Mucosa of descending colon (tissue), 3 donors: ENCODE data around the gene DESI1. TPM values are rescaled to one million over a fixed set of nuclear protein-coding genes. Genes with fewer than 3 reads are reported as not detected.
"Not testable (repeated sequence)": the region's sequence is repeated elsewhere in the genome, so short reads cannot be mapped to it uniquely, and the experiment has no call there.

Experiments
- ATAC-seq: fragments of 200-7000 bp; cut with Tn5 transposase; one replicate; pipeline ENCODE4 v1.9.1; 2020; ENCODE audit warnings: mild to moderate bottlenecking, moderate library complexity
- DNase-seq, 3 donors: peaks; one replicate each; pipeline ENCODE4 v3.0.0-alpha.2; 2020
- H3K36me3 ChIP-seq: fragments of 200-600 bp; one replicate; pipeline ENCODE4 v1.8.0; 2021; ENCODE audit warnings: low read depth, mild to moderate bottlenecking
- H3K4me1 ChIP-seq: fragments of 200-600 bp; one replicate; pipeline ENCODE4 v1.8.0; 2021; ENCODE audit warnings: low read depth, mild to moderate bottlenecking
- H3K4me3 ChIP-seq: fragments of 200-600 bp; one replicate; pipeline ENCODE4 v1.8.0; 2021; ENCODE audit warnings: mild to moderate bottlenecking
- H3K9me3 ChIP-seq: fragments of 200-600 bp; one replicate; pipeline ENCODE4 v1.8.0; 2021; ENCODE audit warnings: mild to moderate bottlenecking
- CTCF ChIP-seq: fragments of 200-600 bp; IDR thresholded peaks from one replicate; pipeline ENCODE4 v1.8.0; 2022; ENCODE audit warnings: antibody characterized with exemption, mild to moderate bottlenecking
- intact Hi-C, 2 donors: fragments of 100-400 bp; cut with DNase I in 1 of 2; cut with micrococcal nuclease in 1 of 2; formaldehyde crosslinking; loops; one replicate each; pipeline versions ENCODE4 v1.11.0 to v1.11.1; 2022; cut with DNase I, micrococcal nuclease
- total RNA-seq, 3 donors: library from RNA; stranded (reverse); fragmentation: NEBNext Ultra II Directional in 2 of 3; extraction: Animal tissue kit (Norgen Biotek cat#: 25700) in 2 of 3; gene quantifications; one replicate each; pipeline versions ENCODE4 v1.2.1 to v1.2.4, GENCODE V29; 2021 to 2023
- donor health status: DM: no; HTN: no; CAD: no; lungs with moderate emphysema.
- donor health status: DM: no; HTN: no; CAD: no.
- donor health status: DM: no; HTN: yes; CAD: no.

Gene DESI1
- total RNA-seq, 3 donors from 2014 or later, result 23.4 to 28.7 (median 26.3) TPM

GRCh38 chr22:41574847-41575381 is 45.9 kb downstream of the DESI1 start:
- intact Hi-C loops, result no loop called here
- no peak for TF ChIP-seq CTCF
- peak; percentile 25 for ATAC-seq

DNA sequence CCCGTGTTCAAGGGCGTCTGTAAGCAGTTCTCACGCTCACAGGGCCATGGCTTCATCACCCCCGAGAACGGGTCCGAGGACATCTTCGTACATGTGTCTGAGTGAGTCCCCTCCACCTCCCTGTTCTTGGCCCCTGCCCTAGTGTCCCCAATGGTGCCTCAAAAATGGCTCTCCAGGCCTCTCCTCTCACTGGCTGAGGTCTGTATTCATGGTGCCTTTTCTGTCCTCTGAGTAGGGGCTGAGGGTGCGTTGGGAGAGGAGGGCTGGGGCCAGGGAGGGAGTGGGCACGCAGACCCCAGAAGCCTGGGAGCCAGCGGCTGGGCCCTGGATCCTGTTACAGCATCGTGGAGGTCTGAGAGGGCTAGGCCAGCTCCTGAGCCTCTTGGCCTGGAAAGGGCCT is 47.2 kb downstream of the DESI1 start:
- no peak for TF ChIP-seq CTCF
- Histone ChIP-seq H3K9me3 (no peaks in the 10 kb centered on the region), H3K36me3 (peaks cover 6% of the 10 kb centered on the region), H3K4me1 (no peaks in the 10 kb centered on the region), H3K4me3 (no peak overlapping the region)
- ATAC-seq, result no peak
- no peak for DNase-seq
- intact Hi-C loops, result no loop called here

More at GRCh38 chr22:41574847-41575381, 45.9 kb downstream of the DESI1 start:
- H3K4me3 ChIP-seq, result no peak overlapping the region
- no peaks in the 10 kb centered on the region for H3K4me1 ChIP-seq
- no peaks in the 10 kb centered on the region for H3K9me3 ChIP-seq
- H3K36me3 ChIP-seq, result peaks cover 6% of the 10 kb centered on the region
- DNase-seq, result peak in 2 of 3 donors; percentile 49 to 67

DNA sequence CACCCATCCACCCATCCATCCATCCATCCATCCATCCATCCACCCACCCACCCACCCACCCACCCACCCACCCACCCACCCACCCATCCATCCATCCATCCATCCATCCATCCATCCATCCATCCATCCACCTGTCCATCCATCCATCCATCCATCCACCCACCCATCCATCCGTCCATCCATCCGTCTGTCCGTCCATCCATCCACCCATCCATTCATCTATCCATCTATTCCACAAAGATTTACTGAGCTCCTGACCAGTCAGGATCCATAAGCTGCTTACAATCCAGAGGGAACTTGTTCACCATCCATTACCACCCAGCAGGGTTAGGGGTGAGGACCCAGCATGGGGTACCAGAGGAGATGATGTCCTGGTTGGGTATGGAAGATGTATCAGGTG is 48.5 kb downstream of the DESI1 start:
- H3K4me1 ChIP-seq, H3K36me3 ChIP-seq, intact Hi-C loops, H3K9me3 ChIP-seq, H3K4me3 ChIP-seq, ATAC-seq, DNase-seq: not testable (repeated sequence)

- DNase-seq (no peak), ATAC-seq (no peak)
- no peak for TF ChIP-seq CTCF
- H3K4me3 ChIP-seq, result no peak overlapping the region
- peaks cover 5% of the 10 kb centered on the region for H3K36me3 ChIP-seq
- no peaks in the 10 kb centered on the region for H3K4me1 ChIP-seq
- intact Hi-C loops, result no loop called here
- no peaks in the 10 kb centered on the region for H3K9me3 ChIP-seq
Measured at GRCh38 chr22:41571786-41572185, 49.1 kb downstream of the DESI1 start.

- intact Hi-C loops, result no loop called here
- no peak overlapping the region for H3K4me3 ChIP-seq
Measured at GRCh38 chr22:41570221-41570620, 50.6 kb downstream of the DESI1 start.

DNA sequence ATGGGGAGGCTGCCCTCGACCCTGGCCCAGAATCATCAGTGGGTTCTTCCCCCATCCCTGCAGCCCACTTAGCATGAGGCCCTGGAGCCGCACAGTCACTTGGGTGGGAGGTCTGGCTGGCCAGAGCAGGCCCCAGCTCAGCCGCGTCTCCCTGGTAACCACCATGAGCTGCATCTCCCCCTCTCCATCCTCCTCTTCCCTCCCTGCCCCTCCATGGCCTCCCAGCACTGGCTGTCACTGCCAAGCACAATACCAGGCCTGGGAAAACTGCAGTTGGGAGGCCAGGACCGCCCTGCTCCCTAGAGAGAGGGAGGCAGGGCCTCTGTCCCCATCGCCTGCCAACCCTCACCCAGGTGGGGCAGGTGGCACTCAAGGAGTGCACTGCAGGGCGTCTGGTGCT is 52.0 kb downstream of the DESI1 start:
- Histone ChIP-seq H3K36me3 (no peaks in the 10 kb centered on the region), H3K9me3 (no peaks in the 10 kb centered on the region), H3K4me3 (no peak overlapping the region), H3K4me1 (no peaks in the 10 kb centered on the region)
- no peak for ATAC-seq
- no peak for DNase-seq
- no peak for TF ChIP-seq CTCF
- intact Hi-C loops, result no loop called here

More at GRCh38 chr22:41570221-41570620, 50.6 kb downstream of the DESI1 start:
- TF ChIP-seq CTCF, result no peak
- DNase-seq, result no peak
- Histone ChIP-seq H3K4me1 (no peaks in the 10 kb centered on the region), H3K9me3 (no peaks in the 10 kb centered on the region), H3K36me3 (no peaks in the 10 kb centered on the region)
- ATAC-seq, result no peak
